GM23338 (cell line): ENCODE results near the gene ICE1.

Experiments
- CREB1 ChIP-seq: fragments of 250-450 bp; sonication (Bioruptor Pico); IDR thresholded peaks from 2 replicates; pipeline ENCODE4 v1.5.0; 2020; ENCODE audit warnings: low read depth, mild to moderate bottlenecking, moderate library complexity
- CTCF ChIP-seq, 2 experiments: fragments of 200-600 bp in 1 of 2; sonication (generic) in 1 of 2; conservative IDR thresholded peaks; 2 replicates each; pipeline versions ENCODE4 v1.5.1 to v1.6.1; 2016 to 2017; ENCODE audit warnings: antibody characterized with exemption in 2 of 2, low read depth in 2 of 2, mild to moderate bottlenecking in 2 of 2, moderate library complexity in 1 of 2
- EZH2 ChIP-seq: fragments of 200-600 bp; sonication (generic); IDR thresholded peaks from one replicate; pipeline ENCODE4 v1.8.0; 2017; ENCODE audit warnings: antibody characterized with exemption, mild to moderate bottlenecking, low read depth; ENCODE audit not compliant: unreplicated experiment
- EZH2phosphoT487 ChIP-seq: fragments of 200-600 bp; sonication (generic); IDR thresholded peaks from one replicate; pipeline ENCODE4 v1.8.1; 2018; ENCODE audit warnings: antibody characterized with exemption; ENCODE audit not compliant: unreplicated experiment
- JUNB ChIP-seq: IDR thresholded peaks from one replicate; pipeline ENCODE4 v1.6.1; 2016; ENCODE audit warnings: antibody characterized with exemption; ENCODE audit not compliant: unreplicated experiment
- NANOG ChIP-seq: IDR thresholded peaks from 2 replicates; pipeline ENCODE4 v1.6.1; 2016; ENCODE audit warnings: antibody characterized with exemption, borderline replicate concordance
- POLR2AphosphoS5 ChIP-seq: IDR thresholded peaks from 2 replicates; pipeline ENCODE4 v1.6.1; 2016; ENCODE audit warnings: antibody characterized with exemption, low read depth
- REST ChIP-seq: IDR thresholded peaks from one replicate; pipeline ENCODE4 v1.6.1; 2018; ENCODE audit warnings: antibody characterized with exemption; ENCODE audit not compliant: unreplicated experiment
- ZNF331 ChIP-seq: fragments of 250-450 bp; sonication (Bioruptor Pico); IDR thresholded peaks from 2 replicates; pipeline ENCODE4 v1.5.0; 2020; ENCODE audit warnings: low read depth, mild to moderate bottlenecking, moderate library complexity
- TF ChIP-seq, protein P1 (sequence below): IDR thresholded peaks from 2 replicates; pipeline ENCODE4 v1.6.1; 2016; ENCODE audit warnings: antibody characterized with exemption

GRCh38 chr5:5534333-5534732 is 111.9 kb downstream of the ICE1 start:
- TF ChIP-seq EZH2: no peak
- TF ChIP-seq CTCF (conservative IDR thresholded peaks at IDR 0.05; ENCODE audit: low read depth in 2 of 2): no peak
- no peak for TF ChIP-seq POLR2AphosphoS5
- TF ChIP-seq REST: no peak
- TF ChIP-seq ZNF331: no peak
- TF ChIP-seq JUNB: no peak
- TF ChIP-seq EZH2phosphoT487: no peak
- TF ChIP-seq CREB1 (CRISPR knock-in tag): no peak
- TF ChIP-seq, protein P1, sequence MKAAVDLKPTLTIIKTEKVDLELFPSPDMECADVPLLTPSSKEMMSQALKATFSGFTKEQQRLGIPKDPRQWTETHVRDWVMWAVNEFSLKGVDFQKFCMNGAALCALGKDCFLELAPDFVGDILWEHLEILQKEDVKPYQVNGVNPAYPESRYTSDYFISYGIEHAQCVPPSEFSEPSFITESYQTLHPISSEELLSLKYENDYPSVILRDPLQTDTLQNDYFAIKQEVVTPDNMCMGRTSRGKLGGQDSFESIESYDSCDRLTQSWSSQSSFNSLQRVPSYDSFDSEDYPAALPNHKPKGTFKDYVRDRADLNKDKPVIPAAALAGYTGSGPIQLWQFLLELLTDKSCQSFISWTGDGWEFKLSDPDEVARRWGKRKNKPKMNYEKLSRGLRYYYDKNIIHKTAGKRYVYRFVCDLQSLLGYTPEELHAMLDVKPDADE: no peak
- TF ChIP-seq NANOG: no peak
